OCI-LY7 (cell line): ENCODE measurements around the gene TBC1D2B.

Source experiments
- CTCF ChIP-seq: fragments of 200-600 bp; sonication (generic); conservative IDR thresholded peaks from 2 replicates; pipeline ENCODE4 v1.5.1; 2014; ENCODE audit warnings: mild to moderate bottlenecking, antibody characterized with exemption, low read length, moderate library complexity, mixed read lengths
- EZH2phosphoT487 ChIP-seq: fragments of 200-600 bp; sonication (generic); IDR thresholded peaks from 2 replicates; pipeline ENCODE4 v1.6.1; 2018; ENCODE audit warnings: low read depth, borderline replicate concordance, mild to moderate bottlenecking, mixed run types, antibody characterized with exemption, low read length, moderate library complexity, mixed read lengths

- TF ChIP-seq CTCF, result no peak
- no peak for TF ChIP-seq EZH2phosphoT487
These were observed 78.0 kb downstream of the TBC1D2B start for GRCh38 chr15:77999486-77999885.
